Chondrocyte (in vitro differentiated cells): ENCODE data around the gene OR7G3. TPM values are rescaled to one million over a fixed set of nuclear protein-coding genes. Genes with fewer than 3 reads are reported as not detected.

ENCODE experiments used
- DNase-seq: peaks from one replicate; pipeline ENCODE4 v3.0.0; 2021; ENCODE audit warnings: mixed read lengths, low spot score
- H3K27ac Mint-ChIP-seq: one replicate; pipeline ENCODE4 v1.8.0; 2021; ENCODE audit warnings: mild to moderate bottlenecking, moderate library complexity, mixed read lengths; ENCODE audit not compliant: unreplicated experiment
- H3K27me3 Mint-ChIP-seq: 2 replicates; pipeline ENCODE4 v1.8.0; 2021; ENCODE audit warnings: low read depth, mixed read lengths
- H3K36me3 Mint-ChIP-seq: 2 replicates; pipeline ENCODE4 v1.8.0; 2021; ENCODE audit warnings: low read depth, mixed read lengths
- H3K4me1 Mint-ChIP-seq: 2 replicates; pipeline ENCODE4 v1.8.0; 2021; ENCODE audit warnings: low read depth, mild to moderate bottlenecking, mixed read lengths
- H3K4me3 Mint-ChIP-seq: one replicate; pipeline ENCODE4 v1.8.0; 2021; ENCODE audit warnings: mild to moderate bottlenecking, moderate library complexity, mixed read lengths; ENCODE audit not compliant: unreplicated experiment
- H3K9me3 Mint-ChIP-seq: 2 replicates; pipeline ENCODE4 v1.8.0; 2021; ENCODE audit warnings: low read depth, mixed read lengths
- CTCF ChIP-seq: fragments of 200-600 bp; sonication (generic); IDR thresholded peaks from 2 replicates; pipeline ENCODE4 v1.5.0; 2021; ENCODE audit warnings: antibody characterized with exemption, mild to moderate bottlenecking, moderate library complexity
- total RNA-seq: library from RNA; stranded (reverse); gene quantifications from 3 replicates; pipeline ENCODE4 v1.2.1, GENCODE V29; 2021

The OR7G3 gene
- total RNA-seq, 1 donor from 2014 or later = not detected

GRCh38 chr19:9150650-9151049 is 23.9 kb upstream of the OR7G3 start:
- H3K27me3 Mint-ChIP-seq = no peaks in the 10 kb centered on the region
- no peak for DNase-seq
- H3K9me3 Mint-ChIP-seq = peaks cover 38% of the 10 kb centered on the region
- peaks cover 33% of the 10 kb centered on the region for H3K36me3 Mint-ChIP-seq
- H3K4me1 Mint-ChIP-seq = peaks cover 5% of the 10 kb centered on the region
- no peak overlapping the region for H3K4me3 Mint-ChIP-seq
- H3K27ac Mint-ChIP-seq = no peak overlapping the region
- no peak for TF ChIP-seq CTCF

GRCh38 chr19:9149997-9150396 is 23.2 kb upstream of the OR7G3 start:
- Mint-ChIP-seq H3K36me3 (peaks cover 31% of the 10 kb centered on the region), H3K4me3 (no peak overlapping the region), H3K27me3 (no peaks in the 10 kb centered on the region), H3K27ac (no peak overlapping the region), H3K9me3 (peaks cover 38% of the 10 kb centered on the region), H3K4me1 (peaks cover 5% of the 10 kb centered on the region)
- no peak for TF ChIP-seq CTCF
- no peak for DNase-seq

- TF ChIP-seq CTCF = no peak
- H3K27ac Mint-ChIP-seq = no peak overlapping the region
- H3K36me3 Mint-ChIP-seq = peaks cover 36% of the 10 kb centered on the region
- DNase-seq = no peak
- H3K27me3 Mint-ChIP-seq = no peaks in the 10 kb centered on the region
- H3K9me3 Mint-ChIP-seq = peaks cover 35% of the 10 kb centered on the region
- peaks cover 7% of the 10 kb centered on the region for H3K4me1 Mint-ChIP-seq
- H3K4me3 Mint-ChIP-seq = no peak overlapping the region
These were observed 21.9 kb upstream of the OR7G3 start for GRCh38 chr19:9148697-9149096.

- H3K4me1 Mint-ChIP-seq = peaks cover 18% of the 10 kb centered on the region
- H3K4me3 Mint-ChIP-seq = no peak overlapping the region
- peaks cover 27% of the 10 kb centered on the region for H3K9me3 Mint-ChIP-seq
- no peaks in the 10 kb centered on the region for H3K27me3 Mint-ChIP-seq
- no peak for TF ChIP-seq CTCF
- no peak for DNase-seq
- peaks cover 28% of the 10 kb centered on the region for H3K36me3 Mint-ChIP-seq
- H3K27ac Mint-ChIP-seq = no peak overlapping the region
These were observed 20.1 kb upstream of the OR7G3 start for GRCh38 chr19:9146882-9147281.

GRCh38 chr19:9144920-9145319 is 18.2 kb upstream of the OR7G3 start:
- no peak overlapping the region for H3K27ac Mint-ChIP-seq
- peaks cover 32% of the 10 kb centered on the region for H3K4me1 Mint-ChIP-seq
- no peak overlapping the region for H3K4me3 Mint-ChIP-seq
- peaks cover 24% of the 10 kb centered on the region for H3K36me3 Mint-ChIP-seq
- no peak for DNase-seq
- no peaks in the 10 kb centered on the region for H3K27me3 Mint-ChIP-seq
- peaks cover 18% of the 10 kb centered on the region for H3K9me3 Mint-ChIP-seq
- no peak for TF ChIP-seq CTCF
